ENCODE measurements around the gene BMP6. TPM values are rescaled to one million over a fixed set of nuclear protein-coding genes. Genes with fewer than 3 reads are reported as not detected.

Gene BMP6
- total and polyA plus RNA-seq, 2 of the 8 experiments (the other 6 are each of a cell fraction or from before 2014, with no cell fraction given): 2.0 to 2.1 TPM

DNA sequence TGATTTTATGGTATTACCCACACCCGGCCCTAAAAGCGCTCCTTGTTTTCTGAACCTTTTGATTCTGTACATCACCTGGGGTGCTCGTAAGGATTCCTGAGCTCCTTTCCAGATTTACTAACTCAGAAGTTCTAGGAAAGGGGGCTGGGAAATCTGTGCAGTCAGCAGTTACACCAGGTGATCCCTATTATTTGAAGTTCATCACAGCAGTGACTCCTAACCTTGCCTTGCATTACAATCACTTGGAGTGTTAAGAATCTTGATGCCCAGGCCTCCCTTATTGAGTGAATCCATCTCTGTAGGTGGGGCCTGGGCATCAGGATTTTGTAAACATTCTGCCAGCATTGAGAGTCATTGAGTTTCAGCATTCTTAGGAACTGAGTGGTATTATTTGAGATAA, 44.7 kb downstream of the BMP6 start (continued):
- TF ChIP-seq, protein P1, sequence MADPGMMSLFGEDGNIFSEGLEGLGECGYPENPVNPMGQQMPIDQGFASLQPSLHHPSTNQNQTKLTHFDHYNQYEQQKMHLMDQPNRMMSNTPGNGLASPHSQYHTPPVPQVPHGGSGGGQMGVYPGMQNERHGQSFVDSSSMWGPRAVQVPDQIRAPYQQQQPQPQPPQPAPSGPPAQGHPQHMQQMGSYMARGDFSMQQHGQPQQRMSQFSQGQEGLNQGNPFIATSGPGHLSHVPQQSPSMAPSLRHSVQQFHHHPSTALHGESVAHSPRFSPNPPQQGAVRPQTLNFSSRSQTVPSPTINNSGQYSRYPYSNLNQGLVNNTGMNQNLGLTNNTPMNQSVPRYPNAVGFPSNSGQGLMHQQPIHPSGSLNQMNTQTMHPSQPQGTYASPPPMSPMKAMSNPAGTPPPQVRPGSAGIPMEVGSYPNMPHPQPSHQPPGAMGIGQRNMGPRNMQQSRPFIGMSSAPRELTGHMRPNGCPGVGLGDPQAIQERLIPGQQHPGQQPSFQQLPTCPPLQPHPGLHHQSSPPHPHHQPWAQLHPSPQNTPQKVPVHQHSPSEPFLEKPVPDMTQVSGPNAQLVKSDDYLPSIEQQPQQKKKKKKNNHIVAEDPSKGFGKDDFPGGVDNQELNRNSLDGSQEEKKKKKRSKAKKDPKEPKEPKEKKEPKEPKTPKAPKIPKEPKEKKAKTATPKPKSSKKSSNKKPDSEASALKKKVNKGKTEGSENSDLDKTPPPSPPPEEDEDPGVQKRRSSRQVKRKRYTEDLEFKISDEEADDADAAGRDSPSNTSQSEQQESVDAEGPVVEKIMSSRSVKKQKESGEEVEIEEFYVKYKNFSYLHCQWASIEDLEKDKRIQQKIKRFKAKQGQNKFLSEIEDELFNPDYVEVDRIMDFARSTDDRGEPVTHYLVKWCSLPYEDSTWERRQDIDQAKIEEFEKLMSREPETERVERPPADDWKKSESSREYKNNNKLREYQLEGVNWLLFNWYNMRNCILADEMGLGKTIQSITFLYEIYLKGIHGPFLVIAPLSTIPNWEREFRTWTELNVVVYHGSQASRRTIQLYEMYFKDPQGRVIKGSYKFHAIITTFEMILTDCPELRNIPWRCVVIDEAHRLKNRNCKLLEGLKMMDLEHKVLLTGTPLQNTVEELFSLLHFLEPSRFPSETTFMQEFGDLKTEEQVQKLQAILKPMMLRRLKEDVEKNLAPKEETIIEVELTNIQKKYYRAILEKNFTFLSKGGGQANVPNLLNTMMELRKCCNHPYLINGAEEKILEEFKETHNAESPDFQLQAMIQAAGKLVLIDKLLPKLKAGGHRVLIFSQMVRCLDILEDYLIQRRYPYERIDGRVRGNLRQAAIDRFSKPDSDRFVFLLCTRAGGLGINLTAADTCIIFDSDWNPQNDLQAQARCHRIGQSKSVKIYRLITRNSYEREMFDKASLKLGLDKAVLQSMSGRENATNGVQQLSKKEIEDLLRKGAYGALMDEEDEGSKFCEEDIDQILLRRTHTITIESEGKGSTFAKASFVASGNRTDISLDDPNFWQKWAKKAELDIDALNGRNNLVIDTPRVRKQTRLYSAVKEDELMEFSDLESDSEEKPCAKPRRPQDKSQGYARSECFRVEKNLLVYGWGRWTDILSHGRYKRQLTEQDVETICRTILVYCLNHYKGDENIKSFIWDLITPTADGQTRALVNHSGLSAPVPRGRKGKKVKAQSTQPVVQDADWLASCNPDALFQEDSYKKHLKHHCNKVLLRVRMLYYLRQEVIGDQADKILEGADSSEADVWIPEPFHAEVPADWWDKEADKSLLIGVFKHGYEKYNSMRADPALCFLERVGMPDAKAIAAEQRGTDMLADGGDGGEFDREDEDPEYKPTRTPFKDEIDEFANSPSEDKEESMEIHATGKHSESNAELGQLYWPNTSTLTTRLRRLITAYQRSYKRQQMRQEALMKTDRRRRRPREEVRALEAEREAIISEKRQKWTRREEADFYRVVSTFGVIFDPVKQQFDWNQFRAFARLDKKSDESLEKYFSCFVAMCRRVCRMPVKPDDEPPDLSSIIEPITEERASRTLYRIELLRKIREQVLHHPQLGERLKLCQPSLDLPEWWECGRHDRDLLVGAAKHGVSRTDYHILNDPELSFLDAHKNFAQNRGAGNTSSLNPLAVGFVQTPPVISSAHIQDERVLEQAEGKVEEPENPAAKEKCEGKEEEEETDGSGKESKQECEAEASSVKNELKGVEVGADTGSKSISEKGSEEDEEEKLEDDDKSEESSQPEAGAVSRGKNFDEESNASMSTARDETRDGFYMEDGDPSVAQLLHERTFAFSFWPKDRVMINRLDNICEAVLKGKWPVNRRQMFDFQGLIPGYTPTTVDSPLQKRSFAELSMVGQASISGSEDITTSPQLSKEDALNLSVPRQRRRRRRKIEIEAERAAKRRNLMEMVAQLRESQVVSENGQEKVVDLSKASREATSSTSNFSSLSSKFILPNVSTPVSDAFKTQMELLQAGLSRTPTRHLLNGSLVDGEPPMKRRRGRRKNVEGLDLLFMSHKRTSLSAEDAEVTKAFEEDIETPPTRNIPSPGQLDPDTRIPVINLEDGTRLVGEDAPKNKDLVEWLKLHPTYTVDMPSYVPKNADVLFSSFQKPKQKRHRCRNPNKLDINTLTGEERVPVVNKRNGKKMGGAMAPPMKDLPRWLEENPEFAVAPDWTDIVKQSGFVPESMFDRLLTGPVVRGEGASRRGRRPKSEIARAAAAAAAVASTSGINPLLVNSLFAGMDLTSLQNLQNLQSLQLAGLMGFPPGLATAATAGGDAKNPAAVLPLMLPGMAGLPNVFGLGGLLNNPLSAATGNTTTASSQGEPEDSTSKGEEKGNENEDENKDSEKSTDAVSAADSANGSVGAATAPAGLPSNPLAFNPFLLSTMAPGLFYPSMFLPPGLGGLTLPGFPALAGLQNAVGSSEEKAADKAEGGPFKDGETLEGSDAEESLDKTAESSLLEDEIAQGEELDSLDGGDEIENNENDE (IDR thresholded peaks at IDR 0.05; ENCODE audit: insufficient replicate concordance, low read length): peak; percentile 34
- TF ChIP-seq FOSL1 (IDR thresholded peaks at IDR 0.05; ENCODE audit: insufficient read depth, low read depth, low read length) (no peak), GABPA (IDR thresholded peaks at IDR 0.05; ENCODE audit: borderline replicate concordance, insufficient read depth, low read length) (no peak), MAFK (IDR thresholded peaks at IDR 0.05; ENCODE audit: low read depth, low read length) (peak; percentile 79), POU5F1 (IDR thresholded peaks at IDR 0.05; ENCODE audit: low read depth, low read length) (0 out of 2 replicates have a peak, but pooled peaks have one; percentile 47)

All from H1 (cell line).